Measurements from ENCODE around the gene TRAF3IP1. TPM values are rescaled to one million over a fixed set of nuclear protein-coding genes. Genes with fewer than 3 reads are reported as not detected.
"Not testable (repeated sequence)": the region's sequence is repeated elsewhere in the genome, so short reads cannot be mapped to it uniquely, and the experiment has no call there.

Gene TRAF3IP1
- 19.0 TPM for polyA plus RNA-seq (2013, experiment 1 of 4)
- polyA plus RNA-seq (2013, experiment 2 of 4) = 15.4 TPM
- 12.0 TPM for polyA plus RNA-seq (2013, experiment 3 of 4)
- 12.4 TPM for polyA plus RNA-seq (2013, experiment 4 of 4)

- Histone ChIP-seq H3K27ac (ENCODE audit: insufficient read depth, low read depth, low read length, poor library complexity, severe bottlenecking) (no peak within 1 kb of the TSS), H3K9me3 (ENCODE audit: control insufficient read depth, low read length) (no peaks in the 10 kb centered on the region), H3K27me3 (ENCODE audit: control insufficient read depth, insufficient read depth, low read length, poor library complexity, severe bottlenecking) (peaks cover 18% of the 10 kb centered on the region), H3K4me1 (ENCODE audit: control insufficient read depth, insufficient read depth, low read length) (peaks cover 9% of the 10 kb centered on the region), H3K36me3 (ENCODE audit: control insufficient read depth, insufficient read depth, low read length) (no peaks in the 10 kb centered on the region), H3K4me3 (ENCODE audit: insufficient read depth, low read depth, low read length) (peak within 1 kb of the TSS; percentile 64)
- 0 to 1% methylated on average over 58 of the region's 58 CpGs for WGBS, 2 experiments
These were observed at the start of gene TRAF3IP1 for GRCh38 chr2:238320246-238320647. TSS of gene TRAF3IP1 (plus strand) at chr2:238320518. CDS start at chr2:238320663, 145 bp downstream.

- 94 to 96% methylated on average over 9 of the region's 9 CpGs for WGBS, 2 experiments
- no peaks in the 10 kb centered on the region for H3K27me3 ChIP-seq (ENCODE audit: control insufficient read depth, insufficient read depth, low read length, poor library complexity, severe bottlenecking)
- no peaks in the 10 kb centered on the region for H3K9me3 ChIP-seq (ENCODE audit: control insufficient read depth, low read length)
- H3K4me3 ChIP-seq (ENCODE audit: insufficient read depth, low read depth, low read length) = no peak overlapping the region
- no peak overlapping the region for H3K27ac ChIP-seq (ENCODE audit: insufficient read depth, low read depth, low read length, poor library complexity, severe bottlenecking)
- H3K4me1 ChIP-seq (ENCODE audit: control insufficient read depth, insufficient read depth, low read length) = no peaks in the 10 kb centered on the region
- no peaks in the 10 kb centered on the region for H3K36me3 ChIP-seq (ENCODE audit: control insufficient read depth, insufficient read depth, low read length)
These were observed 49.7 kb upstream of the TRAF3IP1 start for GRCh38 chr2:238270606-238271005.

GRCh38 chr2:238271061-238271554 lies 49.2 kb upstream of the TRAF3IP1 start:
- Histone ChIP-seq H3K27me3 (ENCODE audit: control insufficient read depth, insufficient read depth, low read length, poor library complexity, severe bottlenecking) (no peaks in the 10 kb centered on the region), H3K27ac (ENCODE audit: insufficient read depth, low read depth, low read length, poor library complexity, severe bottlenecking) (no peak overlapping the region), H3K9me3 (ENCODE audit: control insufficient read depth, low read length) (no peaks in the 10 kb centered on the region), H3K4me1 (ENCODE audit: control insufficient read depth, insufficient read depth, low read length) (no peaks in the 10 kb centered on the region), H3K36me3 (ENCODE audit: control insufficient read depth, insufficient read depth, low read length) (no peaks in the 10 kb centered on the region), H3K4me3 (ENCODE audit: insufficient read depth, low read depth, low read length) (no peak overlapping the region)
- 90 to 91% methylated on average over 12 to 13 of the region's 13 CpGs for WGBS, 2 experiments

- not testable (repeated sequence) for H3K27me3 ChIP-seq (ENCODE audit: control insufficient read depth, insufficient read depth, low read length, poor library complexity, severe bottlenecking); H3K4me3 ChIP-seq (ENCODE audit: insufficient read depth, low read depth, low read length); H3K9me3 ChIP-seq (ENCODE audit: control insufficient read depth, low read length); H3K36me3 ChIP-seq (ENCODE audit: control insufficient read depth, insufficient read depth, low read length); H3K27ac ChIP-seq (ENCODE audit: insufficient read depth, low read depth, low read length, poor library complexity, severe bottlenecking); H3K4me1 ChIP-seq (ENCODE audit: control insufficient read depth, insufficient read depth, low read length)
- WGBS, 2 experiments = 89 to 94% methylated on average over 8 of the region's 8 CpGs
These were observed 48.6 kb upstream of the TRAF3IP1 start for GRCh38 chr2:238271686-238272085.

- Histone ChIP-seq H3K27me3 (ENCODE audit: control insufficient read depth, insufficient read depth, low read length, poor library complexity, severe bottlenecking) (no peaks in the 10 kb centered on the region), H3K36me3 (ENCODE audit: control insufficient read depth, insufficient read depth, low read length) (no peaks in the 10 kb centered on the region), H3K4me1 (ENCODE audit: control insufficient read depth, insufficient read depth, low read length) (no peaks in the 10 kb centered on the region), H3K9me3 (ENCODE audit: control insufficient read depth, low read length) (no peaks in the 10 kb centered on the region), H3K4me3 (ENCODE audit: insufficient read depth, low read depth, low read length) (no peak overlapping the region), H3K27ac (ENCODE audit: insufficient read depth, low read depth, low read length, poor library complexity, severe bottlenecking) (no peak overlapping the region)
- 95 to 97% methylated on average over 4 of the region's 4 CpGs for WGBS, 2 experiments
These were observed 48.2 kb upstream of the TRAF3IP1 start for GRCh38 chr2:238272156-238272555.

GRCh38 chr2:238273433-238273832 lies 46.9 kb upstream of the TRAF3IP1 start:
- H3K4me1 ChIP-seq (ENCODE audit: control insufficient read depth, insufficient read depth, low read length); H3K4me3 ChIP-seq (ENCODE audit: insufficient read depth, low read depth, low read length); H3K9me3 ChIP-seq (ENCODE audit: control insufficient read depth, low read length); H3K27ac ChIP-seq (ENCODE audit: insufficient read depth, low read depth, low read length, poor library complexity, severe bottlenecking); H3K36me3 ChIP-seq (ENCODE audit: control insufficient read depth, insufficient read depth, low read length); H3K27me3 ChIP-seq (ENCODE audit: control insufficient read depth, insufficient read depth, low read length, poor library complexity, severe bottlenecking): not testable (repeated sequence)
- WGBS, 2 experiments = 85 to 93% methylated on average over 8 of the region's 10 CpGs

GRCh38 chr2:238274152-238274865 lies 46.0 kb upstream of the TRAF3IP1 start:
- 95 to 96% methylated on average over 20 of the region's 20 CpGs for WGBS, 2 experiments

GRCh38 chr2:238277695-238278094 lies 42.6 kb upstream of the TRAF3IP1 start:
- Histone ChIP-seq H3K36me3 (ENCODE audit: control insufficient read depth, insufficient read depth, low read length) (no peaks in the 10 kb centered on the region), H3K9me3 (ENCODE audit: control insufficient read depth, low read length) (no peaks in the 10 kb centered on the region), H3K27ac (ENCODE audit: insufficient read depth, low read depth, low read length, poor library complexity, severe bottlenecking) (no peak overlapping the region), H3K27me3 (ENCODE audit: control insufficient read depth, insufficient read depth, low read length, poor library complexity, severe bottlenecking) (no peaks in the 10 kb centered on the region), H3K4me1 (ENCODE audit: control insufficient read depth, insufficient read depth, low read length) (peaks cover 9% of the 10 kb centered on the region), H3K4me3 (ENCODE audit: insufficient read depth, low read depth, low read length) (no peak overlapping the region)
- WGBS, 2 experiments = 75 to 77% methylated on average over 15 of the region's 15 CpGs

More at GRCh38 chr2:238274152-238274865, 46.0 kb upstream of the TRAF3IP1 start:
- H3K4me3 ChIP-seq (ENCODE audit: insufficient read depth, low read depth, low read length) = no peak overlapping the region
- H3K27ac ChIP-seq (ENCODE audit: insufficient read depth, low read depth, low read length, poor library complexity, severe bottlenecking) = no peak overlapping the region
- peaks cover 7% of the 10 kb centered on the region for H3K4me1 ChIP-seq (ENCODE audit: control insufficient read depth, insufficient read depth, low read length)
- H3K9me3 ChIP-seq (ENCODE audit: control insufficient read depth, low read length) = no peaks in the 10 kb centered on the region
- no peaks in the 10 kb centered on the region for H3K27me3 ChIP-seq (ENCODE audit: control insufficient read depth, insufficient read depth, low read length, poor library complexity, severe bottlenecking)
- H3K36me3 ChIP-seq (ENCODE audit: control insufficient read depth, insufficient read depth, low read length) = no peaks in the 10 kb centered on the region

- no peaks in the 10 kb centered on the region for H3K27me3 ChIP-seq (ENCODE audit: control insufficient read depth, insufficient read depth, low read length, poor library complexity, severe bottlenecking)
- no peak overlapping the region for H3K4me3 ChIP-seq (ENCODE audit: insufficient read depth, low read depth, low read length)
- H3K4me1 ChIP-seq (ENCODE audit: control insufficient read depth, insufficient read depth, low read length) = peaks cover 9% of the 10 kb centered on the region
- H3K27ac ChIP-seq (ENCODE audit: insufficient read depth, low read depth, low read length, poor library complexity, severe bottlenecking) = no peak overlapping the region
- no peaks in the 10 kb centered on the region for H3K9me3 ChIP-seq (ENCODE audit: control insufficient read depth, low read length)
- 92% methylated on average over 9 of the region's 9 CpGs for WGBS, 2 experiments
- no peaks in the 10 kb centered on the region for H3K36me3 ChIP-seq (ENCODE audit: control insufficient read depth, insufficient read depth, low read length)
These were observed 41.5 kb upstream of the TRAF3IP1 start for GRCh38 chr2:238278626-238279323.

- no peaks in the 10 kb centered on the region for H3K27me3 ChIP-seq (ENCODE audit: control insufficient read depth, insufficient read depth, low read length, poor library complexity, severe bottlenecking)
- H3K36me3 ChIP-seq (ENCODE audit: control insufficient read depth, insufficient read depth, low read length) = no peaks in the 10 kb centered on the region
- H3K4me1 ChIP-seq (ENCODE audit: control insufficient read depth, insufficient read depth, low read length) = peaks cover 9% of the 10 kb centered on the region
- H3K27ac ChIP-seq (ENCODE audit: insufficient read depth, low read depth, low read length, poor library complexity, severe bottlenecking) = no peak overlapping the region
- 86 to 91% methylated on average over 6 of the region's 6 CpGs for WGBS, 2 experiments
- no peaks in the 10 kb centered on the region for H3K9me3 ChIP-seq (ENCODE audit: control insufficient read depth, low read length)
- H3K4me3 ChIP-seq (ENCODE audit: insufficient read depth, low read depth, low read length) = no peak overlapping the region
These were observed 41.0 kb upstream of the TRAF3IP1 start for GRCh38 chr2:238279324-238279682.

Data from ectodermal cell (in vitro differentiated cells).